Measurements from ENCODE around the gene CBLC. TPM values are rescaled to one million over a fixed set of nuclear protein-coding genes. Genes with fewer than 3 reads are reported as not detected.

CBLC gene
- total and polyA plus RNA-seq, 7 donors = 46.8 to 64.5 (median 58.0) TPM; not detected in 4

GRCh38 chr19:44806291-44806690, 28.6 kb downstream of the CBLC start:
- WGBS, 2 donors = 84 to 90% methylated on average over 7 of the region's 7 CpGs
- intact Hi-C loops (cut with DNase I) = no loop called here
- H3K4me1 ChIP-seq = peaks cover 0 to 28% (median 20%) of the 10 kb centered on the region in 4 donors

GRCh38 chr19:44807162-44807561, 29.5 kb downstream of the CBLC start:
- peak overlapping the region in 1 of 4 donors; percentile 77 for H3K27ac ChIP-seq
- DNase-seq = no peak
- no peaks in the 10 kb centered on the region for H3K36me3 ChIP-seq
- H3K27me3 ChIP-seq = no peaks in the 10 kb centered on the region
- TF ChIP-seq CTCF (IDR thresholded peaks at IDR 0.05) = no peak
- intact Hi-C loops (cut with DNase I) = no loop called here
- no peaks in the 10 kb centered on the region for H3K9me3 ChIP-seq
- 18 to 61% methylated on average over 5 of the region's 5 CpGs for WGBS, 2 donors
- peaks cover 0 to 28% (median 20%) of the 10 kb centered on the region in 4 donors for H3K4me1 ChIP-seq
- no peak overlapping the region for H3K4me3 ChIP-seq

More at GRCh38 chr19:44806291-44806690, 28.6 kb downstream of the CBLC start:
- TF ChIP-seq CTCF (IDR thresholded peaks at IDR 0.05) (no peak), POLR2A (IDR thresholded peaks at IDR 0.05) (no peak), EP300 (IDR thresholded peaks at IDR 0.05) (no peak), POLR2AphosphoS5 (IDR thresholded peaks at IDR 0.05) (no peak)
- no peaks in the 10 kb centered on the region for H3K27me3 ChIP-seq
- DNase-seq = no peak
- no peak overlapping the region for H3K27ac ChIP-seq
- H3K4me3 ChIP-seq = no peak overlapping the region
- H3K9me3 ChIP-seq = no peaks in the 10 kb centered on the region
- no peaks in the 10 kb centered on the region for H3K36me3 ChIP-seq

GRCh38 chr19:44807652-44808462, 30.2 kb downstream of the CBLC start:
- Histone ChIP-seq H3K27me3 (no peaks in the 10 kb centered on the region), H3K4me1 (peaks cover 0 to 28% (median 20%) of the 10 kb centered on the region in 4 donors), H3K4me3 (peak overlapping the region in 1 of 4 donors; percentile 50), H3K27ac (peak overlapping the region; percentile 49 to 77 (median 59)), H3K36me3 (no peaks in the 10 kb centered on the region), H3K9me3 (no peaks in the 10 kb centered on the region)
- DNase-seq = no peak
- 17 to 31% methylated on average over 14 of the region's 14 CpGs for WGBS, 2 donors
- TF ChIP-seq CTCF (IDR thresholded peaks at IDR 0.05) (peak in 2 of 4 experiments; percentile 15 to 23), POLR2A (IDR thresholded peaks at IDR 0.05) (no peak)
- intact Hi-C loops (cut with DNase I) = loop anchor here (2.0 kb wide), 1 partner anchor 37 kb away; no protein-coding TSS in a partner anchor

GRCh38 chr19:44808463-44809371, 31.0 kb downstream of the CBLC start, which contains the start of gene BCAM:
TSS of gene BCAM (plus strand) at chr19:44809103. CDS start at chr19:44809125, 22 bp downstream.
- H3K4me3 ChIP-seq = peak within 1 kb of the TSS; percentile 34 to 55 (median 52)
- intact Hi-C loops (cut with DNase I) = loop anchor here (2.0 kb wide), 1 partner anchor 36 kb away; no protein-coding TSS in a partner anchor
- H3K36me3 ChIP-seq = no peaks in the 10 kb centered on the region
- no peaks in the 10 kb centered on the region for H3K27me3 ChIP-seq
- H3K27ac ChIP-seq = peak within 1 kb of the TSS; percentile 49 to 77 (median 59)
- peak; percentile 91 for DNase-seq
- H3K9me3 ChIP-seq = no peaks in the 10 kb centered on the region
- 2 to 3% methylated on average over 59 of the region's 59 CpGs for WGBS, 2 donors
- TF ChIP-seq POLR2AphosphoS5 (IDR thresholded peaks at IDR 0.05) (peak in 3 of 4 donors; percentile 23 to 54 (median 48)), CTCF (IDR thresholded peaks at IDR 0.05) (no peak), POLR2A (IDR thresholded peaks at IDR 0.05) (no peak)
- peaks cover 0 to 28% (median 20%) of the 10 kb centered on the region in 4 donors for H3K4me1 ChIP-seq
